Measurements from ENCODE around the gene LMOD2.

LMOD2 gene

GRCh38 chr7:123609883-123610239 is 45.8 kb upstream of the LMOD2 start:
- Histone ChIP-seq H4K20me1 (ENCODE audit: insufficient read depth, low read length, poor library complexity, severe bottlenecking) (no peaks in the 10 kb centered on the region), H3K27me3 (ENCODE audit: insufficient read depth, low read length, poor library complexity, severe bottlenecking) (no peaks in the 10 kb centered on the region), H3K4me3 (ENCODE audit: low read length, poor library complexity, severe bottlenecking) (no peak overlapping the region), H2AFZ (ENCODE audit: low read length) (no peak overlapping the region), H3K4me2 (ENCODE audit: low read depth, low read length, poor library complexity, severe bottlenecking) (no peak overlapping the region), H3K79me2 (ENCODE audit: insufficient read depth, low read length) (no peaks in the 10 kb centered on the region), H3K4me1 (ENCODE audit: insufficient read depth, low read length, poor library complexity, severe bottlenecking) (no peaks in the 10 kb centered on the region), H3K9me2 (replicated peaks; ENCODE audit: low read depth, low read length) (no peaks in the 10 kb centered on the region), H3K9ac (ENCODE audit: low read depth, low read length, poor library complexity, severe bottlenecking) (no peak overlapping the region), H3F3A (ENCODE audit: low read depth) (no peaks in the 10 kb centered on the region), H3K36me3 (ENCODE audit: insufficient read depth, low read length) (no peaks in the 10 kb centered on the region), H3K9me3 (ENCODE audit: insufficient read depth, low read depth, low read length) (no peaks in the 10 kb centered on the region)
- no peak for TF ChIP-seq CTCF (conservative IDR thresholded peaks at IDR 0.05; ENCODE audit: low read length)
- TF ChIP-seq EZH2phosphoT487 (IDR thresholded peaks at IDR 0.05; ENCODE audit: borderline replicate concordance), result no peak

DNA sequence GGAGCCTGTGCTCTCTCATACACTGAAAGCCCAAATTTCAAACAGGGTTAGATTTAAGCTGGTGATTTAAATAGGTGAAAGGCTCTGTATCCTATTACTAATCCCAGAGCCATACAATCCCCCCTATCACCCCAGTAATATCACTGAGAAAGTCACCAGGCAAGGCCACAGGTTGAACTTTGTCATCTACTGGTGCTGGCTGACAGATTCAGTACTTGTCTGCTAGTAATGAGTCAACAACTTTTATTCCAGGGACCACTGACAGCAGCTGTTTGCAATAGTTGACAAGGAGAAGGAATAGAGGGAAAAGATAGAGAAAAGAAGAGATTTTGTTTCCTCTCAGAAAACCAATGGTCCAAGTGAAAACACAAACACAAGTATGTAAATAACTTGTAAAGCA is 43.6 kb upstream of the LMOD2 start:
- no peak overlapping the region for H3K9ac ChIP-seq (ENCODE audit: low read depth, low read length, poor library complexity, severe bottlenecking)
- no peaks in the 10 kb centered on the region for H3K36me3 ChIP-seq (ENCODE audit: insufficient read depth, low read length)
- H3K4me3 ChIP-seq (ENCODE audit: low read length, poor library complexity, severe bottlenecking), result no peak overlapping the region
- no peaks in the 10 kb centered on the region for H4K20me1 ChIP-seq (ENCODE audit: insufficient read depth, low read length, poor library complexity, severe bottlenecking)
- TF ChIP-seq EZH2phosphoT487 (IDR thresholded peaks at IDR 0.05; ENCODE audit: borderline replicate concordance) (no peak), CTCF (conservative IDR thresholded peaks at IDR 0.05; ENCODE audit: low read length) (no peak)
- H3K9me3 ChIP-seq (ENCODE audit: insufficient read depth, low read depth, low read length), result no peaks in the 10 kb centered on the region
- no peaks in the 10 kb centered on the region for H3K79me2 ChIP-seq (ENCODE audit: insufficient read depth, low read length)
- no peaks in the 10 kb centered on the region for H3K27me3 ChIP-seq (ENCODE audit: insufficient read depth, low read length, poor library complexity, severe bottlenecking)
- H2AFZ ChIP-seq (ENCODE audit: low read length), result no peak overlapping the region
- H3K4me2 ChIP-seq (ENCODE audit: low read depth, low read length, poor library complexity, severe bottlenecking), result no peak overlapping the region
- no peaks in the 10 kb centered on the region for H3K4me1 ChIP-seq (ENCODE audit: insufficient read depth, low read length, poor library complexity, severe bottlenecking)
- no peaks in the 10 kb centered on the region for H3K9me2 ChIP-seq (replicated peaks; ENCODE audit: low read depth, low read length)
- no peaks in the 10 kb centered on the region for H3F3A ChIP-seq (ENCODE audit: low read depth)

- no peak overlapping the region for H3K4me3 ChIP-seq (ENCODE audit: low read length, poor library complexity, severe bottlenecking)
- H2AFZ ChIP-seq (ENCODE audit: low read length), result no peak overlapping the region
- H3K36me3 ChIP-seq (ENCODE audit: insufficient read depth, low read length), result no peaks in the 10 kb centered on the region
- no peak overlapping the region for H3K9ac ChIP-seq (ENCODE audit: low read depth, low read length, poor library complexity, severe bottlenecking)
- H3K79me2 ChIP-seq (ENCODE audit: insufficient read depth, low read length), result no peaks in the 10 kb centered on the region
- no peaks in the 10 kb centered on the region for H3K9me2 ChIP-seq (replicated peaks; ENCODE audit: low read depth, low read length)
- TF ChIP-seq CTCF (conservative IDR thresholded peaks at IDR 0.05; ENCODE audit: low read length) (no peak), EZH2phosphoT487 (IDR thresholded peaks at IDR 0.05; ENCODE audit: borderline replicate concordance) (no peak)
- H3K4me1 ChIP-seq (ENCODE audit: insufficient read depth, low read length, poor library complexity, severe bottlenecking), result no peaks in the 10 kb centered on the region
- H3K27me3 ChIP-seq (ENCODE audit: insufficient read depth, low read length, poor library complexity, severe bottlenecking), result no peaks in the 10 kb centered on the region
- H3K9me3 ChIP-seq (ENCODE audit: insufficient read depth, low read depth, low read length), result no peaks in the 10 kb centered on the region
- no peaks in the 10 kb centered on the region for H3F3A ChIP-seq (ENCODE audit: low read depth)
- H4K20me1 ChIP-seq (ENCODE audit: insufficient read depth, low read length, poor library complexity, severe bottlenecking), result no peaks in the 10 kb centered on the region
- H3K4me2 ChIP-seq (ENCODE audit: low read depth, low read length, poor library complexity, severe bottlenecking), result no peak overlapping the region
These were observed 40.3 kb upstream of the LMOD2 start for GRCh38 chr7:123615344-123615743.
